Subcutaneous adipose tissue (tissue), 4 donors: ENCODE data around the gene DLX4. TPM values are rescaled to one million over a fixed set of nuclear protein-coding genes. Genes with fewer than 3 reads are reported as not detected.

Experiments
- total RNA-seq, 4 donors: library from RNA; depleted of rRNA; stranded (reverse); fragments of >200 nt; gene quantifications; one replicate each; pipeline ENCODE4 v1.1.0, GENCODE V29; 2016
- TF ChIP-seq, protein P1 (sequence below): fragments of 450-650 bp; IDR thresholded peaks from one replicate; pipeline ENCODE4 v1.5.1; 2016; ENCODE audit warnings: low read depth, mild to moderate bottlenecking, control low read depth, antibody characterized with exemption, moderate library complexity

Gene DLX4
- total RNA-seq, 4 donors from 2014 or later: 0.34 to 1.3 TPM; not detected in 2

DNA sequence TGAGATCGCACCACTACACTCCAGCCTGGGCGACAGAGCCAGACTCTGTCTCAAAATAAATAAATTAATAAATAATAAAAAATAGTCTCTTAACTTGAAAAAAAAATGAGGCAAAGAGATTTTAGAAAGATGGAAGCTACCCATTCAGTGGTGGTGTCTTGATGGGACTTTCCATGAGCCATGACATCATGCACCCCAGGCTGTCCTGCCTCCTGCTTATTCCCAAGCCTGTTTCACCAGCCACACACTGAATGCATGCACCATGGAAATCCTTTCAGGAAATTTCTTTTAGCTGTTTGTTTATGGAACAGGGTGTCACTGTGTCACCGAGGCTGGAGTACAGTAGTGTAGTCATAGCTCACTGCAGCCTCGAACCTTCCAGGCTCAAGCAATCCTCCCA, 34.9 kb downstream of the DLX4 start:
- TF ChIP-seq, protein P1, sequence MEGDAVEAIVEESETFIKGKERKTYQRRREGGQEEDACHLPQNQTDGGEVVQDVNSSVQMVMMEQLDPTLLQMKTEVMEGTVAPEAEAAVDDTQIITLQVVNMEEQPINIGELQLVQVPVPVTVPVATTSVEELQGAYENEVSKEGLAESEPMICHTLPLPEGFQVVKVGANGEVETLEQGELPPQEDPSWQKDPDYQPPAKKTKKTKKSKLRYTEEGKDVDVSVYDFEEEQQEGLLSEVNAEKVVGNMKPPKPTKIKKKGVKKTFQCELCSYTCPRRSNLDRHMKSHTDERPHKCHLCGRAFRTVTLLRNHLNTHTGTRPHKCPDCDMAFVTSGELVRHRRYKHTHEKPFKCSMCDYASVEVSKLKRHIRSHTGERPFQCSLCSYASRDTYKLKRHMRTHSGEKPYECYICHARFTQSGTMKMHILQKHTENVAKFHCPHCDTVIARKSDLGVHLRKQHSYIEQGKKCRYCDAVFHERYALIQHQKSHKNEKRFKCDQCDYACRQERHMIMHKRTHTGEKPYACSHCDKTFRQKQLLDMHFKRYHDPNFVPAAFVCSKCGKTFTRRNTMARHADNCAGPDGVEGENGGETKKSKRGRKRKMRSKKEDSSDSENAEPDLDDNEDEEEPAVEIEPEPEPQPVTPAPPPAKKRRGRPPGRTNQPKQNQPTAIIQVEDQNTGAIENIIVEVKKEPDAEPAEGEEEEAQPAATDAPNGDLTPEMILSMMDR: no peak

DNA sequence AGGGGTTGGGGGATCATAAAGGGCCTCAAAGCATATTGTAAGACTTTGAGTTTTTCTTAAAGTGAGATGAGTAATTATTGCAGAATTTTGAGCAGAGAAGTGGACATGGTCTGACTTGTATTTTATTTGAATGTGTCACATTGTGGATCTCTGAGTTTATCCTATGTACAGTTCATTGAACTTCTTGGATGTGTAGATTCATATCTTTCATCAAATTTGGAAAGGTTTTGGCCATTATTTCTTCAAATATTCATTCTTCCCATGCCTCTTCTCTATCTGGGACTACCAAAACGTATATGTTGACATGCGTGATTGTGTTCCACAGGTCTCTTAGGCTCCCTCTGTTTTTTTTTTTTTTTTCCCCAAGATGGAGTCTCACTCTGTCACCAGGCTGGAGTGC, 40.3 kb downstream of the DLX4 start:
- TF ChIP-seq, protein P1: no peak

DNA sequence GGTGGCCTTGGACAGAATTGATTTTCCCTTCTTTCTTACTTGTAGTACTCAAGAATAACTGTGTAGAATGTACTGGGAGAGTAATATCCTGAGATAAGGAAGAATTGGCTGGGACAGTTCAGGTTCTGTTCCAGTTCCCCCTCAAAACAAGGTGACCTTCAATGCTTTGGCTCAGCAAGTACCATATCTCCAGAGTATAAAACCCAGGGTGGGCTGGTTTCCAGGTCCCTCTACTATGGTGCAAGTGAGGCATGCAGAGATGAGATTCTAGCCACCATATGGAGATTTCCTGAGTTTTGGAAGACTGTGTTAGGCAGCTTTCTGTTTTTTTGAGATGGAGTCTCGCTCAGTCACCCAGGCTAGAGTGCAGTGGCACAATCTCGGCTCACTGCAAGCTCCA, 44.1 kb downstream of the DLX4 start:
- TF ChIP-seq, protein P1: no peak

DNA sequence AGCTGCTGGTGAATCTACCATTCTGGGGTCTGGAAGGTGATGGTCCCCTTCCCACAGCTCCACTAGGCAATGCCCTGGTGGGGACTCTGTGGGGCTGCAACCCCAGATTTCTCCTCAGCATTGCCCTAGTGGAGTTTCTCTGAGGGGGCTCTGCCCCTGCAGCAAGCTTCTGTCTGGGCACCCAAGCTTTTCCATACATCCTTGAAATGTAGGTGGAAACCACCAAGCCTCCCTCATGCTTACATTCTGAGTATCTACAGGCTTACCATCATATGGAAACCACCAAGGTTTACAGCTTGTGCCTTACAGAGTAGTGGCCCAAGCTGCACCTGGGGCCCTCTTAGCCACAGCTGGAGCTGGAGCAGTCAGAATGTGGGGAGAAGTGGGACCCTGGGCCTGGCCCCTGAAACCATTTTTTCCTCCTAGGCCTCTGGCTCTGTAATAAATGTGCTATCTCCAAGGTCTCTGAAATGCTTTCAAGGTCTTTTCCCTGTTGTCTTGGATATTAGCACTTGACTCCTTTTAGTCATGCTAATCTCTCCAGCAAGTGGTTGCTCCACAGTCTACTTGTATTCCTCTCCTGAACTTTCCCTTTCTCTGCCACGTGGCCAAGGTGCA, 45.6 kb downstream of the DLX4 start:
- TF ChIP-seq, protein P1: no peak

DNA sequence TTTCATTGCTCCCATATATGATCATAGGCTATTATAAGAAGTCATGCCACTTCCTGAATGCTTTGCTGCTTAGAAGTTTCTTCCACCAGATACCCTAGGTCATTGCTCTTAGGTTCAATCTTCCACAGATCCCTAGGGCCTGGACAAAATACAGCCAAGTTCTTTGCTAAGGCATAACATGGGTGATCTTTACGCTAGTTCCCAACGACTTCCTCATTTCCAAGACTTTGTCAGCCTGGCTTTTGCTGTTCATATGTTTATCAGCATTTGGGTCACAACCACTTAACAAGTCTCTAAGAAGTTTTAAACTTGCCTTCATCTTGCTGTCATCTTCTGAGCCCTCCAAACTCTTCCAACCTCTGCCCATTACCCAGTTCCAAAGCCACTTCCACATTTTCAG, 46.2 kb downstream of the DLX4 start:
- TF ChIP-seq, protein P1: no peak

DNA sequence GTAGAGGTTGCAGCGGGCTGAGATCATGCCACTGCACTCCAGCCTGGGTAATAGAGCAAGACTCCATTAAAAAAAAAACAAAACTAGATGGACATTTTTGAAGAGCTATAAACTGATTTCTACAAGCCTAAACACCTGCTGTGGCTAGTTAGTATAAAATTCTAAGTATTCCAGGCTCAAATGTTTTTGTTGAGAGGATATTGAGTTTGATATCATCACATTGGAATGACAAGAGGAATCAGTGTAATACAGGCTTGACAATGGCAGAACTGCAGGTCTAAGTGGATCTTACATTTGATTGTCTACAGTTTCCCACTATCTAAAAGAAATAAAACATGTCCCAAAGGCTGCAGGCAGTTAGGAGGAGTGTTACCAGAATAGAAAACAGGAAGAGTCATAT, 49.9 kb downstream of the DLX4 start:
- TF ChIP-seq, protein P1: no peak

DNA sequence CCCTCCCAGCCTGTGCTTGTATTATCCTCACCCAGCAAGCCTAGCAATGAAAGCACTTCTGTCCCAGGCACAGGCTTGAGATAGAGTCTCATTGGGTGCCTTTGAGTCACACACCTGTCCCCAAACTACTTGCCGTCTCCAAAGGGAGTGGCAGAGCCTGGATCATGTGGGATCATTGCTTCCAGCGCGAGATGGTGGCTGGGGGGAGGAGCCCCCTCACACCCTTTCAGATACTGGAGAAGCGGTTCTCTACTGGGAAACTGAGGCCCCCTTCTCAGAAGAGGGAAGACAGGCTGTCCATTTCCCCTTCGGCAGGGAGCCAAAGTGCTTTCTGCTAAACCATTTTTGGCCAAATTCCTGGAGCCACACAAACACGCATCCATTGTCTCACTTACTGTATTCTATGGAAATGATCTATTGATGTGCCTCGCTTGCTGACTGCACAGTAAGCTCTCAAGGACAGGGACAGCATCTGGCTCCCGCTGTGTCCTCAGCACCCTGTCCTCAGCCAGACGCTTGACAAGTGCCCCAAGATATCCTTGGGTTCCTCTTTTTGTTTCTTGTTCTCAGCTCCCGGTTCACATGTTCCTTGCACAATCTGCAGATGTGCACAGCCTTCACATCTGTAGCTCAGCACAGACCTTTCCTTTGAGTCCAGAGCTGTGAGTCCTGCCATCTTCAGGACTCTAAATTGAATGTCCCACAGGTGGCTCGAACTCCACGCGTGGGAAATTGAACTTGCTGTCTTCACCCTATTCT, 52.0 kb downstream of the DLX4 start:
- TF ChIP-seq, protein P1: no peak
